DND-41 (cell line): ENCODE measurements around the gene NEBL.

Experiments used
- EZH2 ChIP-seq: IDR thresholded peaks from 3 replicates; pipeline ENCODE4 v1.6.1; 2012; ENCODE audit warnings: borderline replicate concordance, low read depth, mild to moderate bottlenecking, moderate library complexity, low read length, inconsistent platforms; ENCODE audit not compliant: severe bottlenecking
- TF ChIP-seq, protein P1 (sequence below): IDR thresholded peaks from 2 replicates; pipeline ENCODE4 v1.5.1; 2012; ENCODE audit warnings: borderline replicate concordance, low read length, moderate library complexity, mild to moderate bottlenecking; ENCODE audit not compliant: poor library complexity, severe bottlenecking; ENCODE audit errors: extremely low read depth

DNA sequence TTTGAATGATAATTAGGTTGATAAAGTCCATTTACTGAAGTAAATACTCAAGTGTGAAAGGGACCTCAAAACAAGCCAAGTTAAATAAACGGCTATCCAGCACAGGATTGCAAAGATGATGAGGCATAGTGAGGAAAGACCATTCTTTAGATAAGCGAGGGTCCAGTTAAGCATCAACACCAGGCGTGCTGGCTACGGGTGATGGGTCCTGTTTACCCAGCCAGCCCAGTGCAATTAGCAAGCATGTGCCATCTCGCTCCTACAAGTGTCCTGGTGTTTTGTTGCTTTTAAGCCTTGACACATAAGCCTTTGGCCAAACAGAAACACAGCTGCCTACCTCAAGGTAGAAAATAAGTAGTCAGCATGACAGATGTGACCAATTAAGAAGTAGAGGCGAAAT lies 7.1 kb downstream of the NEBL start:
- TF ChIP-seq, protein P1, sequence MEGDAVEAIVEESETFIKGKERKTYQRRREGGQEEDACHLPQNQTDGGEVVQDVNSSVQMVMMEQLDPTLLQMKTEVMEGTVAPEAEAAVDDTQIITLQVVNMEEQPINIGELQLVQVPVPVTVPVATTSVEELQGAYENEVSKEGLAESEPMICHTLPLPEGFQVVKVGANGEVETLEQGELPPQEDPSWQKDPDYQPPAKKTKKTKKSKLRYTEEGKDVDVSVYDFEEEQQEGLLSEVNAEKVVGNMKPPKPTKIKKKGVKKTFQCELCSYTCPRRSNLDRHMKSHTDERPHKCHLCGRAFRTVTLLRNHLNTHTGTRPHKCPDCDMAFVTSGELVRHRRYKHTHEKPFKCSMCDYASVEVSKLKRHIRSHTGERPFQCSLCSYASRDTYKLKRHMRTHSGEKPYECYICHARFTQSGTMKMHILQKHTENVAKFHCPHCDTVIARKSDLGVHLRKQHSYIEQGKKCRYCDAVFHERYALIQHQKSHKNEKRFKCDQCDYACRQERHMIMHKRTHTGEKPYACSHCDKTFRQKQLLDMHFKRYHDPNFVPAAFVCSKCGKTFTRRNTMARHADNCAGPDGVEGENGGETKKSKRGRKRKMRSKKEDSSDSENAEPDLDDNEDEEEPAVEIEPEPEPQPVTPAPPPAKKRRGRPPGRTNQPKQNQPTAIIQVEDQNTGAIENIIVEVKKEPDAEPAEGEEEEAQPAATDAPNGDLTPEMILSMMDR: no peak
- TF ChIP-seq EZH2: no peak
